Lower lobe of right lung (tissue), 2 donors: Measurements from ENCODE around the gene PRR5L. TPM values are rescaled to one million over a fixed set of nuclear protein-coding genes. Genes with fewer than 3 reads are reported as not detected.

Source experiments
- ATAC-seq, 2 donors: fragments of 200-7000 bp; cut with Tn5 transposase; one replicate each; pipeline ENCODE4 v1.9.1; 2020 to 2022; ENCODE audit warnings: mild to moderate bottlenecking in 2 of 2, moderate library complexity in 2 of 2
- DNase-seq: peaks from one replicate; pipeline ENCODE4 v3.0.0-alpha.2; 2020
- H3K27ac ChIP-seq: fragments of 200-600 bp; one replicate; pipeline ENCODE4 v1.8.0; 2022
- H3K27me3 ChIP-seq: fragments of 200-600 bp; one replicate; pipeline ENCODE4 v1.8.0; 2022; ENCODE audit warnings: low read depth
- H3K36me3 ChIP-seq: fragments of 200-600 bp; one replicate; pipeline ENCODE4 v1.8.0; 2022; ENCODE audit warnings: mild to moderate bottlenecking
- H3K4me1 ChIP-seq: fragments of 200-600 bp; one replicate; pipeline ENCODE4 v1.8.0; 2022
- H3K4me3 ChIP-seq: fragments of 200-600 bp; one replicate; pipeline ENCODE4 v1.8.0; 2022; ENCODE audit warnings: mild to moderate bottlenecking
- H3K9me3 ChIP-seq: fragments of 200-600 bp; one replicate; pipeline ENCODE4 v1.8.0; 2022
- CTCF ChIP-seq: fragments of 200-600 bp; IDR thresholded peaks from one replicate; pipeline ENCODE4 v1.8.0; 2022; ENCODE audit warnings: antibody characterized with exemption, mild to moderate bottlenecking
- intact Hi-C: fragments of 100-400 bp; cut with DNase I; formaldehyde crosslinking; loops from one replicate; pipeline ENCODE4 v1.11.0; 2022
- total RNA-seq: library from RNA; stranded (reverse); fragmentation: NEBNext Ultra II Directional; extraction: Animal tissue kit (Norgen Biotek cat#: 25700); gene quantifications from one replicate; pipeline ENCODE4 v1.2.1, GENCODE V29; 2021
- donor health status: DM: no; HTN: yes; CAD: no; lungs with severe emphysema.

The PRR5L gene
- total RNA-seq, 1 donor from 2014 or later, result 24.9 TPM

GRCh38 chr11:36492724-36493304 lies 196.7 kb downstream of the PRR5L start:
- Histone ChIP-seq H3K4me3 (no peak overlapping the region), H3K27ac (no peak overlapping the region), H3K4me1 (peaks cover 5% of the 10 kb centered on the region), H3K27me3 (no peaks in the 10 kb centered on the region), H3K36me3 (peaks cover 90% of the 10 kb centered on the region), H3K9me3 (no peaks in the 10 kb centered on the region)
- peak; percentile 73 for TF ChIP-seq CTCF
- peak; percentile 56 to 64 for ATAC-seq
- intact Hi-C loops, result loop anchor here (5.0 kb wide), 1 partner anchor 201 kb away; no protein-coding TSS in a partner anchor
- no peak for DNase-seq

- no peak for ATAC-seq
Observed at GRCh38 chr11:36493332-36493731, 197.2 kb downstream of the PRR5L start.

GRCh38 chr11:36498721-36499120 lies 202.6 kb downstream of the PRR5L start:
- H3K36me3 ChIP-seq, result peaks cover 76% of the 10 kb centered on the region

More at GRCh38 chr11:36493332-36493731, 197.2 kb downstream of the PRR5L start:
- no peak for TF ChIP-seq CTCF
- intact Hi-C loops, result loop anchor here (5.0 kb wide), 1 partner anchor 201 kb away; no protein-coding TSS in a partner anchor
- Histone ChIP-seq H3K4me3 (no peak overlapping the region), H3K4me1 (no peaks in the 10 kb centered on the region), H3K27me3 (no peaks in the 10 kb centered on the region), H3K36me3 (peaks cover 95% of the 10 kb centered on the region), H3K27ac (no peak overlapping the region), H3K9me3 (no peaks in the 10 kb centered on the region)
- DNase-seq, result no peak

GRCh38 chr11:36499315-36499714 lies 203.2 kb downstream of the PRR5L start:
- DNase-seq (no peak), ATAC-seq (no peak)
- Histone ChIP-seq H3K4me1 (peaks cover 21% of the 10 kb centered on the region), H3K27me3 (no peaks in the 10 kb centered on the region), H3K9me3 (no peaks in the 10 kb centered on the region), H3K27ac (no peak overlapping the region), H3K4me3 (no peak overlapping the region), H3K36me3 (peaks cover 70% of the 10 kb centered on the region)
- intact Hi-C loops, result no loop called here
- no peak for TF ChIP-seq CTCF

More at GRCh38 chr11:36498721-36499120, 202.6 kb downstream of the PRR5L start:
- TF ChIP-seq CTCF, result no peak
- intact Hi-C loops, result no loop called here
- Histone ChIP-seq H3K4me1 (peaks cover 21% of the 10 kb centered on the region), H3K27ac (no peak overlapping the region), H3K4me3 (no peak overlapping the region), H3K27me3 (no peaks in the 10 kb centered on the region), H3K9me3 (no peaks in the 10 kb centered on the region)
- DNase-seq, result no peak
- no peak for ATAC-seq

GRCh38 chr11:36500315-36500721 lies 204.2 kb downstream of the PRR5L start:
- H3K27ac ChIP-seq, result no peak overlapping the region
- TF ChIP-seq CTCF, result no peak

More at GRCh38 chr11:36500315-36500721, 204.2 kb downstream of the PRR5L start:
- peaks cover 60% of the 10 kb centered on the region for H3K36me3 ChIP-seq
- H3K9me3 ChIP-seq, result no peaks in the 10 kb centered on the region
- ATAC-seq (peak; percentile 21 to 48), DNase-seq (no peak)
- H3K4me1 ChIP-seq, result peaks cover 21% of the 10 kb centered on the region
- intact Hi-C loops, result no loop called here
- H3K4me3 ChIP-seq, result no peak overlapping the region
- H3K27me3 ChIP-seq, result no peaks in the 10 kb centered on the region
